CD4-positive, CD25-positive, alpha-beta regulatory T cell (primary cell): ENCODE results near the gene ASIC3. TPM values are rescaled to one million over a fixed set of nuclear protein-coding genes. Genes with fewer than 3 reads are reported as not detected.

Experiments
- ATAC-seq, 2 donors: fragments of 150-1000 bp; cut with Tn5 transposase; one replicate each; pipeline ENCODE4 v1.10.0; 2021; ENCODE audit warnings: low read depth in 2 of 2, moderate number of reproducible peaks in 2 of 2, moderate library complexity in 1 of 2
- DNase-seq, 3 donors: peaks; one replicate each; pipeline versions ENCODE4 v3.0.0 to v3.0.0-alpha.2; 2012 to 2022; ENCODE audit warnings: mixed read lengths in 1 of 3
- H3K27ac ChIP-seq: one replicate; pipeline ENCODE4 v1.7.0; 2013; ENCODE audit warnings: mild to moderate bottlenecking, low read length; ENCODE audit not compliant: insufficient read depth, poor library complexity, severe bottlenecking
- H3K27me3 ChIP-seq: one replicate; pipeline ENCODE4 v1.7.0; 2013; ENCODE audit warnings: low read length; ENCODE audit not compliant: control insufficient read depth, insufficient read depth
- H3K36me3 ChIP-seq: one replicate; pipeline ENCODE4 v1.7.0; 2013; ENCODE audit warnings: mild to moderate bottlenecking, low read length, moderate library complexity; ENCODE audit not compliant: control insufficient read depth, insufficient read depth
- H3K4me1 ChIP-seq: 2 replicates; pipeline ENCODE4 v1.7.0; 2013; ENCODE audit warnings: mild to moderate bottlenecking, low read length; ENCODE audit not compliant: insufficient read depth, control insufficient read depth, poor library complexity, severe bottlenecking
- H3K4me3 ChIP-seq: one replicate; pipeline ENCODE4 v1.7.0; 2013; ENCODE audit warnings: low read depth, mild to moderate bottlenecking, low read length, moderate library complexity
- H3K9me3 ChIP-seq, 2 experiments: 1 replicate in 1 of 2; 2 replicates in 1 of 2; pipeline ENCODE4 v1.7.0; 2013; ENCODE audit warnings: low read length in 2 of 2, mild to moderate bottlenecking in 1 of 2, moderate library complexity in 1 of 2; ENCODE audit not compliant: control insufficient read depth in 2 of 2
- H3K27ac Mint-ChIP-seq, 3 donors: one replicate each; pipeline ENCODE4 v1.8.0; 2020 to 2022; ENCODE audit warnings: mild to moderate bottlenecking in 3 of 3, mixed read lengths in 3 of 3, moderate library complexity in 2 of 3
- H3K27me3 Mint-ChIP-seq: one replicate; pipeline ENCODE4 v1.8.0; 2022; ENCODE audit warnings: mild to moderate bottlenecking, mixed read lengths
- H3K36me3 Mint-ChIP-seq: one replicate; pipeline ENCODE4 v1.8.0; 2020; ENCODE audit warnings: mixed read lengths
- H3K4me1 Mint-ChIP-seq, 4 donors: one replicate each; pipeline ENCODE4 v1.8.0; 2020 to 2022; ENCODE audit warnings: mixed read lengths in 4 of 4, mild to moderate bottlenecking in 1 of 4
- H3K4me3 Mint-ChIP-seq, 4 donors: one replicate each; pipeline ENCODE4 v1.8.0; 2020 to 2022; ENCODE audit warnings: mild to moderate bottlenecking in 4 of 4, mixed read lengths in 4 of 4, moderate library complexity in 3 of 4
- H3K9me3 Mint-ChIP-seq, 7 donors: one replicate each; pipeline ENCODE4 v1.8.0; 2020 to 2022; ENCODE audit warnings: mixed read lengths in 7 of 7, mild to moderate bottlenecking in 3 of 7, moderate library complexity in 2 of 7
- polyA plus RNA-seq, 4 donors: library from polyadenylated mRNA; unstranded; fragments of 300-500 nt; fragmentation: Illumina TruSeq; gene quantifications; one replicate each; pipeline ENCODE4 v1.2.3, GENCODE V29; 2021
- total RNA-seq: library from RNA; stranded (reverse); gene quantifications from one replicate; pipeline ENCODE4 v1.2.3, GENCODE V29; 2022

The ASIC3 gene
- total and polyA plus RNA-seq, 5 donors from 2014 or later, result 5.9 TPM; not detected in 4

DNA sequence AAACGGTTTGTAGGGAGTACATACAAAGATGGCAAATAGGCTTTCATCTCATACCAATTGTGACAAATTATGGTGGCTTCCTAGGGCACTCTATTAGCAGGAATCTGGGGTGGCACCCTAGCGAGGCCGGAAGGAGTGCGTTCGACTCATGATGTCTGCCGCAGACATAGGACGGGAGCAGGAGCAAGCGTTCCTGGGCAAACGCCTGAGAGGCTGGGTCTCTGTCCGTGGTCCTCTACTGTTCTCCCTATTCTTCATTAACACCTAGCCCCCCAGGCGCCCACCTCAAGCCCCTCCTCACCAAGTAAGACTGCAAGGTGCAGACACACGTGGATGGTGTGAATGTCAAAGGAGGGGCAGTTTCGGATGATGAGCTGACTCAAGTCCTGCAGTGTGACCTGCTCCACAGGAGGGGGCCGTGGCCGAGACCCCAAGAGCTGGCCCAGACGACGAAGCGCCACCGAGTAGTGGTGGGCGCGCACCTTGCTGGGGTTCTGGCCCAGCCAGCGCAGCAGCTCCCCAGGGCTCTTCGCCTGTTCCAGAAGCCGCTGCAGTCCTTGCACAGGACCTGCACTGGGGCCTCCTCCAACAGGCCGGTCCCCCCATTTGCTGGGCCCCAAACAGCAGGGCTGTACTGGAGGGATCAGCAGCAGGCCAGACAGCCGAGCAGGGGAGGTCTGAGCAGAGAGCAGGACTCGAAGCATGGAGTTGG, 31.0 kb downstream of the ASIC3 start:
- Mint-ChIP-seq H3K4me3 (peak overlapping the region; percentile 70 to 88 (median 85)), H3K36me3 (no peaks in the 10 kb centered on the region), H3K27me3 (no peaks in the 10 kb centered on the region), H3K27ac (peak overlapping the region; percentile 79 to 85 (median 81)), H3K9me3 (no peaks in the 10 kb centered on the region), H3K4me1 (peaks cover 0 to 41% (median 13%) of the 10 kb centered on the region in 4 donors)
- Histone ChIP-seq H3K36me3 (peaks cover 14% of the 10 kb centered on the region), H3K4me3 (peak overlapping the region; percentile 77), H3K4me1 (peaks cover 43% of the 10 kb centered on the region), H3K27me3 (peaks cover 3% of the 10 kb centered on the region), H3K9me3 (no peaks in the 10 kb centered on the region), H3K27ac (peak overlapping the region; percentile 49)
- ATAC-seq (no peak), DNase-seq (no peak)

GRCh38 chr7:151080067-151080521, 31.8 kb downstream of the ASIC3 start:
- Mint-ChIP-seq H3K4me1 (peaks cover 4 to 47% (median 17%) of the 10 kb centered on the region in 4 donors), H3K9me3 (peaks cover 0 to 2% (median 0%) of the 10 kb centered on the region in 7 donors), H3K4me3 (peak overlapping the region; percentile 70 to 97 (median 88)), H3K27me3 (peaks cover 4% of the 10 kb centered on the region), H3K27ac (peak overlapping the region; percentile 56 to 95 (median 85)), H3K36me3 (no peaks in the 10 kb centered on the region)
- peaks cover 7% of the 10 kb centered on the region for H3K36me3 ChIP-seq
- H3K9me3 ChIP-seq, result no peaks in the 10 kb centered on the region
- peak in 1 of 3 donors; percentile 30 for DNase-seq
- peaks cover 43% of the 10 kb centered on the region for H3K4me1 ChIP-seq
- peak overlapping the region; percentile 77 for H3K4me3 ChIP-seq
- H3K27me3 ChIP-seq, result peaks cover 7% of the 10 kb centered on the region
- ATAC-seq, result peak; percentile 0 to 3
- peak overlapping the region; percentile 85 for H3K27ac ChIP-seq

- DNase-seq (peak; percentile 86 to 91 (median 88)), ATAC-seq (peak; percentile 85 to 87)
- Histone ChIP-seq H3K4me1 (peaks cover 45% of the 10 kb centered on the region), H3K9me3 (no peaks in the 10 kb centered on the region), H3K27ac (peak within 1 kb of the TSS; percentile 85), H3K27me3 (peaks cover 10% of the 10 kb centered on the region), H3K4me3 (peak within 1 kb of the TSS; percentile 77), H3K36me3 (peaks cover 4% of the 10 kb centered on the region)
- peak within 1 kb of the TSS; percentile 70 to 97 (median 89) for H3K4me3 Mint-ChIP-seq
- peaks cover 4 to 53% (median 20%) of the 10 kb centered on the region in 4 donors for H3K4me1 Mint-ChIP-seq
- H3K27ac Mint-ChIP-seq, result peak within 1 kb of the TSS; percentile 56 to 95 (median 85)
- no peaks in the 10 kb centered on the region for H3K36me3 Mint-ChIP-seq
- H3K27me3 Mint-ChIP-seq, result peaks cover 10% of the 10 kb centered on the region
- peaks cover 0 to 2% (median 0%) of the 10 kb centered on the region in 7 donors for H3K9me3 Mint-ChIP-seq
These were observed 32.3 kb downstream of the ASIC3 start, which contains the start of gene FASTK for GRCh38 chr7:151080522-151081169. Gene FASTK, minus strand, starts transcription at chr7:151080809. Its CDS starts 43 bp downstream, at chr7:151080766.

- H3K4me3 ChIP-seq, result no peak overlapping the region
- ATAC-seq, result no peak
- H3K4me1 ChIP-seq, result peaks cover 49% of the 10 kb centered on the region
These were observed 33.1 kb downstream of the ASIC3 start for GRCh38 chr7:151081170-151082101.

DNA sequence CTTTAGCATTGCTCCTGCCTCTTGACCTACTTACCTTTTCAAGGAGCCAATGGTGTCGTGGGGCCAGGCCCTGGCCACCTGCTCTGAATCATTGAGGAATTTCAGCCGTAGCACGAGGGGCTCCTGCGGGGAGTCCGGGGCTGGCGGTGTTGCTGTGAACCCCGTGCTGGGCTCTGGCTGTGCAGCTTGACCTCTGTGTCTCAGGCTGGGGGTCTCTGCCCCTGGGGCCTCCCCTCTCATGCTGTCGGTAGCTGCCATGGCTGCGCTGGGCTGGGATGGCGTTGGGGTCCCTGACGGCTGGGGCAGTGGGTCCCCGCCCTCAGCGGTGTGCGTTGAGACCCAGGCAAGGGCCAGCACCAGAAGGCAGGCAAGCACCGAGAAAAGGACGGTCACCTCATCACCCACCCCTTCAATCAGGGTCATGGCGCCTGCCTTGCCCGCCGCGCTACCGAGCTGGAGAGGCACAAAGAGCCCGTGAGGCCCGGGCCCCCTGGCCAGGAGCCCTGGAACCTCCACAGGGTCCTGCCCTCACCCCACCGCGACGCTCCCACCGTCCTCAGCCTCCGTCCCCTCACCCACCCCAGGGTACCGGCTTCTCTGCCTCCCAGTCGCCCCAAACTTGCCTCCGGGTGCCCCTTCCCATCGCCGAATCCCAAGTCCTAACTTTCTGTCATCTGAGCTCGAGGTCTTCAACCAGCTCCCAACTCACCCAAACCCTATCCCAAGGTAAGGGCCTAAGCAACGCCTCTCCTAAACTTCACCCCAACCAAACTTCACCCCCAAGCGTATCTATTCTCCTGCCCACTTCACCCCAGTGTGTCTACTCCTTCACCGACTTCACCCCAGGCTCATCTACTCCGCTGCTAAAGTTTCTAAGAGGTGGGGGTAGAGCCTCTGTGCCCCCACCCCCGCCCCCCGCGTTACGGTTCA, 34.1 kb downstream of the ASIC3 start:
- Mint-ChIP-seq H3K27ac (peak overlapping the region; percentile 93 to 95 (median 94)), H3K9me3 (peaks cover 0 to 3% (median 0%) of the 10 kb centered on the region in 7 donors), H3K36me3 (no peaks in the 10 kb centered on the region), H3K27me3 (peaks cover 14% of the 10 kb centered on the region), H3K4me3 (peak overlapping the region; percentile 82 to 91 (median 88)), H3K4me1 (peaks cover 4 to 58% (median 20%) of the 10 kb centered on the region in 4 donors)
- no peak for ATAC-seq
- no peaks in the 10 kb centered on the region for H3K36me3 ChIP-seq
- no peaks in the 10 kb centered on the region for H3K9me3 ChIP-seq
- peak overlapping the region; percentile 91 for H3K27ac ChIP-seq
- peaks cover 55% of the 10 kb centered on the region for H3K4me1 ChIP-seq
- peaks cover 10% of the 10 kb centered on the region for H3K27me3 ChIP-seq
- no peak for DNase-seq
- H3K4me3 ChIP-seq, result peak overlapping the region; percentile 79

More at GRCh38 chr7:151081170-151082101, 33.1 kb downstream of the ASIC3 start:
- H3K9me3 Mint-ChIP-seq, result peaks cover 0 to 2% (median 0%) of the 10 kb centered on the region in 7 donors
- Histone ChIP-seq H3K27ac (peak overlapping the region; percentile 91), H3K9me3 (no peaks in the 10 kb centered on the region), H3K36me3 (no peaks in the 10 kb centered on the region), H3K27me3 (peaks cover 10% of the 10 kb centered on the region)
- no peaks in the 10 kb centered on the region for H3K36me3 Mint-ChIP-seq
- H3K27me3 Mint-ChIP-seq, result peaks cover 14% of the 10 kb centered on the region
- H3K4me3 Mint-ChIP-seq, result peak overlapping the region; percentile 70 to 90 (median 88)
- H3K27ac Mint-ChIP-seq, result peak overlapping the region in 2 of 3 donors; percentile 71 to 95
- peaks cover 4 to 56% (median 20%) of the 10 kb centered on the region in 4 donors for H3K4me1 Mint-ChIP-seq
- no peak for DNase-seq

DNA sequence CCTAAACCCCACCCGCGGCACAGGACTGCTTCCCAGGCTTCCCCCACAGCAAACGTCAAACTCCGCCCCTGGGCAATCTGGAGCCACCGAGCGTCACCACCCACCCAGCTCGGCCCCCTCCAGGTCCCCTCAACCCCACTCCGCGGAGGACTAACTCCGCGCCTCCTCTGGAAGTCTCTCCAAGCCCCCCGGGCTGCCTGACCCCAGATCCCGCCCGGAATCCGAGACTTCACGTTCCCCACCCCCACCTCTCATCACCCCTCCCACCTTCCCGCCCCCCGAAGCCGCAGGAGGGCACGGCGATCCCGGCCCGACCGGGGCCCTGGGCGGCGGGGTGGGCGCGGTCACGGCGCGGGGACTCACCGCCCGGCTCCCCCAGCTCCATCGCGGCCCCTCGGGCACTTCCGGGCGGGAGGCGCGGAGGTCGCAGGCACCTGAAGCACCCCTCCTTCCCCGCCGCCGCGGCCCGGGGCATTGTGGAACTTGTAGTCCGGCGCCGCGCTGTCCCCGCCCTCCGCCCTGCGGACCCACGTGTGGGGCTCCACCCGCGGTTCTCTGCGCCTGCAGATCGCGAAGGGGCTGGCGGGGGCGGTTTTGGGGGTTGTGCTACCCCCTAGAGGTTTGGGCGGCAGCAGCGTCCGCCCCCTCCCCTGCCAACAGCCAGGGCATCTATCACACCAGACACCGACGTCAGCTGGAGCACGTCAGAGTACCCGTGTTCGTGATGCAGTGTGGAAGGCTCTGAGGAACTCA, 34.9 kb downstream of the ASIC3 start, which contains the start of gene TMUB1:
TSS of gene TMUB1 (minus strand) at position 423 of the 753 bp plus-strand sequence. CDS start 930 bp downstream, outside the sequence.
- H3K4me1 ChIP-seq, result peaks cover 64% of the 10 kb centered on the region
- peaks cover 10% of the 10 kb centered on the region for H3K27me3 ChIP-seq
- peak within 1 kb of the TSS; percentile 91 for H3K27ac ChIP-seq
- H3K4me3 ChIP-seq, result peak within 1 kb of the TSS; percentile 79
- Mint-ChIP-seq H3K4me3 (peak within 1 kb of the TSS; percentile 87 to 92 (median 90)), H3K36me3 (no peaks in the 10 kb centered on the region), H3K9me3 (peaks cover 0 to 3% (median 0%) of the 10 kb centered on the region in 7 donors), H3K27ac (peak within 1 kb of the TSS; percentile 93 to 95 (median 94)), H3K27me3 (peaks cover 17% of the 10 kb centered on the region), H3K4me1 (peaks cover 4 to 59% (median 19%) of the 10 kb centered on the region in 4 donors)
- H3K9me3 ChIP-seq, result no peaks in the 10 kb centered on the region
- no peaks in the 10 kb centered on the region for H3K36me3 ChIP-seq
- peak; percentile 86 to 89 (median 89) for DNase-seq
- ATAC-seq, result peak; percentile 67
